WTC11 (cell line): Measurements from ENCODE around the gene FAM168B.

Experiments
- ATF3 ChIP-seq: sonication (generic); formaldehyde crosslinking; conservative IDR thresholded peaks from 2 replicates; pipeline ENCODE4 v1.8.1; 2022; ENCODE audit warnings: mild to moderate bottlenecking, missing genetic modification reagents
- CBFB ChIP-seq: sonication (generic); formaldehyde crosslinking; IDR thresholded peaks from 2 replicates; pipeline ENCODE4 v1.8.1; 2022; ENCODE audit warnings: mild to moderate bottlenecking, low read depth, missing genetic modification reagents
- CTCF ChIP-seq: fragments of 200-600 bp; IDR thresholded peaks from 2 replicates; pipeline ENCODE4 v1.8.0; 2022; ENCODE audit warnings: antibody characterized with exemption
- MAX ChIP-seq: sonication (generic); formaldehyde crosslinking; IDR thresholded peaks from 2 replicates; pipeline ENCODE4 v1.8.0; 2022; ENCODE audit warnings: mild to moderate bottlenecking, missing genetic modification reagents
- RORB ChIP-seq: fragments of 250-450 bp; sonication (Bioruptor Pico); IDR thresholded peaks from 2 replicates; pipeline ENCODE4 v1.9.0; 2021; ENCODE audit warnings: mild to moderate bottlenecking
- SMAD4 ChIP-seq: sonication (generic); formaldehyde crosslinking; IDR thresholded peaks from 2 replicates; pipeline ENCODE4 v1.8.0; 2022; ENCODE audit warnings: mild to moderate bottlenecking, missing genetic modification reagents
- USF1 ChIP-seq: sonication (generic); formaldehyde crosslinking; IDR thresholded peaks from 2 replicates; pipeline ENCODE4 v1.8.0; 2022; ENCODE audit warnings: mild to moderate bottlenecking, missing genetic modification reagents

- no peak for TF ChIP-seq CTCF
- TF ChIP-seq MAX (CRISPR knock-in tag): no peak
- TF ChIP-seq USF1 (CRISPR knock-in tag): no peak
- TF ChIP-seq ATF3: no peak
- TF ChIP-seq RORB (CRISPR knock-in tag): no peak
- no peak for TF ChIP-seq SMAD4 (CRISPR knock-in tag)
- no peak for TF ChIP-seq CBFB
Measured at GRCh38 chr2:131010566-131010965, 82.7 kb downstream of the FAM168B start.
